NCI-H526 (cell line): Measurements from ENCODE around the gene SFMBT1.

Source experiments
- DNase-seq, 2 experiments: peaks; one replicate each; lab custom pipeline; 2025; lab: John Stamatoyannopoulos, UW

Gene SFMBT1

DNA sequence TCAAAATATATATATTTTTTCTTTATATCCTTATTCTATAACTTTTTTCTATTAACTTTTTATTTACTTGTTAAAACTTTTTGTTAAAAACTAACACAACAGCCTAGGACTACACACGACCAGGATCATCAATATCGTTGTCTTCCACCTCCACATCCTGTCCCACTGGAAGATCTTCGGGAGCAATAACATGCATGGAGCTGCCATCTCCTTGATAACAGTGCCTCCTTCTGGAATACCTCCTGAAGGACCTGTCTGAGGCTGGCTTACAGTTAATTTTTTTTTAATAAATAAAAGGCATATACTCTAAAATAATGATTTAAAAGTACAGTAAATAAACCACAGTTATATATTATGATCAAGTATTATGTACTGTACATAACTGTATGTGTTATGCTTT, 58.9 kb downstream of the SFMBT1 start:
- peak; percentile 6 to 40 for DNase-seq

DNA sequence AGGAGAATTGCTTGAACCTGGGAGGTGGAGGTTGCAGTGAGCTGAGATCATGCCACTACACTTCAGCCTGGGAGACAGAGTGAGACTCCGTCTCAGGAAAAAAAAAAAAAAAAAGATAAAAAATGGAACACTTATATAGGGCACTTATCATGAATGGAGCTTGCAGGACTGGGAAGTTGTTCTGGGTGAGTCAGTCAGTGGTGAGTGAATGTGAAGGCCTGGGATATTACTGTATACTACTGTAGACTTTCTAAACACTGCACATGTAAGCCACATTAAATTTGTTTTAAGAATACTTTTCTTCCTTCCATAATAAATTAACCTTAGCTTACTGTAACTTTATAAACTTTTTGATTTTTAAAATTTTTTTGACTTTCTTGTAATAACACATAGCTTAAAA, 59.8 kb downstream of the SFMBT1 start:
- no peak for DNase-seq

DNA sequence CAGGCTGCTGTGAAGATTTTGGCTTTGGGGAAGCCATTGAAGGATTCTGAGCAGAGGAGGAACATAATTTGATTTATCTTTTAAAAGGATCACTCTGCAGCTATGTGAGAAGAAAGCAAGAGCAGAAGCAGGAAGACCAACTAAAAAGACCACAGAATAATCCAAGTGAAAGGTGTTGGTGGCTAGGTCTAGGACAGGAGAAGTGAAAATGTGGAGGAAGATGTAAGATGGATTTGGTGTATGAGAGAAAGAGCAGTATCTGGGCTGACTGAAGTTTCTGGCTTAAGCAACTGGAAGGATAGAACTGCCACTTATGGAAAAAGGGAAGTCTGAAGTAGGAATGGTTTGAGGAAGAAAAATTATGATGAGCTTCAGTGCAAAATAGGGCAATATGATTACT, 62.0 kb downstream of the SFMBT1 start:
- DNase-seq: no peak

DNA sequence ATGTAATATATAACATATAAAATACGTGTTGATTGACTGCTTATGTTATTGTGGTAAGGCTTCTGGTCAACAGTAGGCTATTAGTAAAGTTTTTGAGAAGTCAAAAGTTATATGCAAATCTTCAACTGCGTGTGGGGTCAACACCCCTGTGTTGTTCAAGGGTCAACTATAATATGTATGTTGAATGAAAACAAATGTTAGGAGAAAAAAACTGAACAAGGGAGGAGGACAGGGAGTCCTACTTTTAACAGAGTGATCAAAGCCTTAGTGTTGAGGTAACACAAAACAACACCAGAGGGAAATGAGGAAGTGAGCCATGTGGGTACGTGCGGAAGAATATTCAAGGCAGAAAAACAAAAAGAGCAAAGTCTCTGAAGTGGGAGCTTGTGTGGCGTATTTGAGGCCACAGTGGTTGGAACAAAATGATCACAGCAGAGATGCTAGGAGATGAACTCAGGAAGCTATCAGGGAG, 62.5 kb downstream of the SFMBT1 start:
- DNase-seq: no peak

DNA sequence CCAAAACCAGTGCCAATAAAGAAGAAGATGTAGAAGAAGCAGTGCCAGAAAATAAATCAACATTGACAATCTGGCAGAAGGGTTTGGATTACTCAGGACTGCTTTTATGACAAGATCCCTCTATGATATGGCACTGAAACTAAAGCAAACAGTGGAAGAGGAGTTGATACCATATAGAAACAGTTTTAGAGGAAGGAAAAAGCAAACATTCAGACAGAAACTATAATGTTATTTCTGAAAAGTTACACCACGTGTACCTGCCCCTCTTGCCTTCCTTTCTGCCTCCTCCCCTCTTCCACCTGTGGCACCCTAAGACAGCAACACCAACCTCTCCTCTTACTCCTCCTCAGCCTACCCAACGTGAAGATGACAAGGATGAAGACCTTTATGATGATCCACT, 63.0 kb downstream of the SFMBT1 start:
- no peak for DNase-seq

DNA sequence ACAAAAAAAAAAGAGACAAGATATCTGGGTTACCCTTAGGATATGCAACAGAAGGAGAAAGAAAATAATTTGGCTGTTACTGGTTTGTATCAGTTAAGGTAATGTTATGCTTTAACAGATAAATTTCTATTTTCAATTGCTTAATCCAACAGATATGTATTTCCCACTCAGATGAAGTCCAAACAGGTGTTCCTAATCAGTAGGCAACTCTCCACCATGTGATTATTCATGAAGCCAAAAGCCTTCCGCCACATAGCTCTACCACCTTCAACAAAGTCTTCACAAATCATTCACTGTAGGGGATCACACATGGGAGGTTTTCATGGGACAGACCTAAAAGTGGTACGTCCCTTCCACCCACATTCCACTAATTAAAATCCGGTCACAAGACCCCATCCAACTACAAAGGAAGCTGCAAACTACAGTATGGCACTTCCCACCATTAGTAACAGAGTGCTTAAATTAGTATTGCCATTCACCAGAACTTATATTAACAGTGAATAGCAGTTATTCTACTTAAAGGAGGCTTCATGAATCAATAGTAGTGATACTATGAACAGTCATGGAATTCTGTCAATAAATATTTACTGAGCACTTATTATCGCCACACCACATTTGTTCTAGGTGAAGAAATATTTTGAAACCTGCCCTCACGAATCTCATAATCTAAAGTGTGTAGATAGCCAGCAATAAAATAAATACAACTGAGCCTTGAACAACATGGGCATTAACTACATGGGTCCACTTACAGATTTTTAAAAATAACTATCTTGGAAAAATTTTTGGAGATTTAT, 66.5 kb downstream of the SFMBT1 start:
- DNase-seq: no peak

DNA sequence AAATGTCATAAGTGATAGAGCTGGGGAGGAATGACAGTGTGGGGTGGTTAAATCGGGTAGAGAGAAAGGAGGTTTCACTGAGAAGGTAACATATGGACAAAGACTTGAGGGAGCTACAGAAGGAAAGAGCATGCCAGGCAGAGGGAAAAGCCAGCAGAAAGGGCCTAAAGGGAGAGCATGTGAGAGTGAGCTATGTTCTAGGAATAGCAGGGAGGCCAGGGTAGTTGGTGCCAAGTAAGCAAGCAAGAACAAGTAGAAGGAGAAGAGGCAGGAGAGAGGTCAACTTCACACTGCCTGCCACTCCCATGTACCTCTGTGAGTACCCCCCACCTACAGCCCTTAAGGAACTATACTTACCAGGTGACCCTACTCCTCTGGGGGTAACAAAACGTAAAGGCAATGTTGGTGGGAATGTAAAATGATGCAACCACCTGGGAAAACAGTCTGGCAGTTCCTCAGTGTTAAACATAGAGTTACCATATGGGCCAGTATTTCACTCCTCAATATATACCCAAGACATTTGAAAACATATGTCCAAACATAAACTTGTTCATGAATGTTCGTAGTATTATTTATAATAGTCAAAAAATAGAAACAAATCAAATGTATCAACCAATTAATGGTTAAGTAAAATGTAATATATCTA, 67.6 kb downstream of the SFMBT1 start:
- DNase-seq: no peak

DNA sequence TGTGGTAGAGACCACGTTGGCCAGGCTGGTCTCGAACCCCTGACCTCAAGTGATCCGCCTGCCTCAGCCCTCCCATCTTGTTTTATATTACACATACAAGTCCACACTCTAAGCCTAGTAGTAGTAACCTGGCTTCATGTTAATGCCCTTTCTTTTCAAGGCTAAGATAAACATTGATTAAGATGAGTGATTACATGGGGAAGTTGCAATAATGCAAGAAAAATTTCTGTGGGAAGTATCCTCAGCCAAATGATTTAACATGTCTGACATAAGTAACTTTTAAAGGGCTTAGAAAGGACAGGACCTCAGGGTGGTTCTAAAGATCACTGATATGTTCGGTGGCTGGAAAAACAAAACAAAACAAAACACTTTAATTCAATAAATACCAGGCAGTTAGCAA, 72.1 kb downstream of the SFMBT1 start:
- DNase-seq: no peak

DNA sequence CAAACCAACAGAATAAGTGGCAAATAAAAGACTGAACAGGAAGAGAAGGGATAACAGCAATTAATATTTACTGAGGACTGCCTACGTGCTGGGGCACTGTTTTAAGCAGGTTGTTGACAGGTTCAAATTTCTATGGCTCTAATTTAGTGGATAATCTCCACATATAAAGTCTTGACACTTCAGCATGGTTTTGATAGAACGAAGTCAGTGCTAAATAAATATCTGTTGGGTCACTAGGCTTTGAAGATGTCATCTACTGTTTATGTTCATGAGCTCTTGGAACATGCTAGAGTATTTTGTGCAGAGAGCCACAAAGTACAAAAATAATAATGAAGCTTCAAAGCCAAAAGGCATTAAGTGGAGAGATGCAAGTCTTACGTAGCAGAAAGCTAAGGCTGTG, 74.0 kb downstream of the SFMBT1 start:
- no peak for DNase-seq

DNA sequence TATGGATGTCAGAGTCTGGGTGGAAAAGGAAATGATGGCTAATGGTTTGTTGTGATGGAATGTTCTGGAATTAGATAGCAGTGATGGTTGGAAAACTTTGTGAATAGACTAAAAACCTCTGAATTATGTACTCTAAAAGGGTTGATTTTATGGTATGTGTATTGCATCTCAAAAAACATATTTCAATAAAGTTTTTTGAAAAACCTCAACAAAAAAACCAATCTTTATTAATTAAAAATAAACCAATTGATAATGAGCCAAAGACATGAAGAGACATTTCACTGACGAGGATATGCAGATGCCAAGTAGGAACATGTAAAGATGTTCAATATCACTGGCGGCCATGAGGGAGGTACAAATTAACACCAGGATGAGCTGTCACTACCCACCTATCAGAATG, 78.5 kb downstream of the SFMBT1 start:
- DNase-seq: no peak

DNA sequence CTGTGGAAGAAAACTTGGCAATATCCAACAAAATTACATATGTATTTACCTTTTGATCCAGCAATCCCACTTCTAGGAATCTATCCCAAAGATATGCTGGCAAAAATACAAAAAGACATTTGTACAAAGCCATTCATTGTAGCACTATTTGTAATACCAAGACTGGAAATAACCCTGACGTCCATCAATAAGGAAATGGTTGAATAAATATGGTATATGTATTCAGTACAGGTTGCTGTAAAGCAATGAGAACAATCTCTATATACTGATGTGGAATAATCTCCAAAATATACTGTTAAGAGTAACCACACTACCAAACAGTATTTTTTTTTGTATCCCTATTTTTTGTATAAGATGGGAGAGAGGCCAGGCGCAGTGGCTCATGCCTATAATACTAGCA, 83.7 kb downstream of the SFMBT1 start:
- no peak for DNase-seq

DNA sequence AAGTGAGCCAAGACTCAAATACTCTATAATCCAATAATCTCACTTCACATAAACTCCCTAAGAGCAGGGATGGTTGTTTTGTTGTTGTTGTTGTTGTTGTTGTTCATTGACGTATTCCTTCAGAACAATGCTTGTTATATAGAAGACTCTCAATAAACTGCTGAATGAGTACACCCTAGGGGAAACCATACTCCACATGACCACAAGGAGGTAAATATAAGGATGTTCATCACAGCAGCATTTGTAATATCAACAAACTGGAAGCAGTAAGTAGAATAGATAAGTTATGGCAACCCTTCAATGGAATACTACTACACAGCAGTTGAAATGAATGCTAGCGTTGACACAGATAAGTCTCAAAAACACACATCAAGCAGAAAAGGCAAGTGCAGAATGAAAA, 86.1 kb downstream of the SFMBT1 start:
- DNase-seq: no peak

DNA sequence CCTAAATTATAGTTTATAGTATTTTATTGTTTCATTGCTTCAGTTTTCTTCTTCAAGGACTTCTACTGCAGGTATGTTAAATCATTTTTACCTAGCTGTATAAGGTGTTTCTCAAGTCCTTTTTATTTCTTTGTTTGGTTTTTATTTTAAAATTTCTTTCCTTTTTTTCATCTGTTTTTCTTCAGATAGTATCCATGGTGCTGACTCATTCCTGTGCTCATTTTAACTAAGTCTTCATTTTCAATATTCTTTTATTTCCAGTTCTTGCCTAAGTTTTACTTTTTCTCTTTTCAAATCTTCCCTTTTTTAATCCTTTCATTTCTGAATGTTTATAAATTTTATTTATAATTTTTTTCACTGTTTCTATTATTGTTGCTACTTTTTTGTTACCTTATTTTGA, 106.3 kb downstream of the SFMBT1 start:
- DNase-seq: no peak

DNA sequence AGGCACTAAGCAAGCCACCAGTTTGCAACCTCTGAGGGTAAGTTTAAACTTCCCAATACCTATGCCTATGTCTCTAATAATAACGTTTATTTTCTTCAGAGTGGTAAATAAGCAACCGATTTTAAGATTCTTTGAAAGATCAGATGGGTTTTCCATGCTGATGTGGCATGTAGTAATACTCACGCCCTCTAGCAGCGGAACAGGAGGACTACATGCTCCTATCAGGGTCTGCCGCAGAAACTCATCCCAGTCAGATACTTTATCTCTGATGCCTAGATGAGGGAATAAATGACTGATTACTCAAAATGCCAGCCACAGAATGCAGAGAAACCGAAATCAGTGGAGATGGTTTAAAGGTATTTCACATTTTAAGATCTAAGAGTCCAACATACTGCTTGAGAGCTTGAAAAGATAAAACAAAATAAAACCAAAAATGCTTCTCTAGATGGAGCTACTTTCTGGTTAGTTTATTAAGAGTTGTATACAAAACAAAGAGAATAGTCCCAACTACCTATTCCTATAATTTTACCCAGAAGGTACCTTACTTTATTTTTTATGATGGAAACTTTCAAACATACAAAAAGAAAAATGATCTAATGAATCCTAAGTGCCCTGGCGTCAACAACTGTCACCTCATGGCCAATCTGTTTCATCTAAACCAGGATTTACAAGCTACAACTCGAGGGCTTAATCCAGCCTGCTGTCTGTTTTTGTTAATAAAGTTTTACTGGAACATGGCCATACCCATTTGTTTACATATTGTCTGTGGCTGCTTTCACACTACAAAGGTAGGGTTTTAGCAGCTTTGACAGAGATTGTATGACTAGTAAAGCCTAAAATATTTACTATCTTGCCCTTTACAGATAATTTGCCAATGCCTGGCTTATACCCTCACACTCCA, 111.0 kb downstream of the SFMBT1 start:
- peak in 1 of 2 experiments; percentile 69 for DNase-seq

DNA sequence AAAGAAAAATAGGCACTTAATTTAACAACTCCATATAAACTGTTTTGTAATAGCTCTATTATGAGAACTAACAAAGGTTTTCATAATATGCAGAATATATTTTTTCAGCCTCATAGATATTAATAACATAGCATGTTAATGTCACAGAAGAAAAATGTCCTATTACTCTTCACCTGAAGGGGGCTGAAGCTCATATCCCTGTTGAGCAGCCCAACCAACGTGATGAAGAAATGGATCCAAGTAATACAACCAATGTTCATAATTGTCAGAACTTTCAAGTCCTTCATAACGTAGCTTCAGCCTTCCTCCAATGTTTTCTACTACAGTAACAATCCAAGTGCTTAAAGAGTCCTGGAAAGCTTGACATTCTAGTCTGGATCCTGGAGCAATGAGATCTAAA, 114.0 kb downstream of the SFMBT1 start:
- no peak for DNase-seq

DNA sequence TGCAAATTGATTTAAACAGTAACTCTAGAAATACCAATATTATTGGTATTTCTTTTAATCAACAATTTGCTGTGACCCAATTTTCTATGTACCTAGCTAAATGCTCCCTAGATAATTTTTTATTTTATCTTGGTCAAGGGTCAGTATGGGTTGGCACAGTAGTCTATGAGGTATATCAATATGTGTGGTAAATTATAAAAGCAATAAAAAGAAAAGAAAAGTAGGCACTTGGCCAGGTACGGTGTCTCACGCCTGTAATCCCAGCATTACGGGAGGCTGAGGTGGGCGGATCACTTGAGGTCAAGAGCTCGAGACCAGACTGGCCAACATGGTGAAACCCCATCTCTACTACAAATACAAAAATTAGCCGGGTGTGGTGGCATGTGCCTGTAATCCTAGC, 114.5 kb downstream of the SFMBT1 start:
- DNase-seq: no peak

DNA sequence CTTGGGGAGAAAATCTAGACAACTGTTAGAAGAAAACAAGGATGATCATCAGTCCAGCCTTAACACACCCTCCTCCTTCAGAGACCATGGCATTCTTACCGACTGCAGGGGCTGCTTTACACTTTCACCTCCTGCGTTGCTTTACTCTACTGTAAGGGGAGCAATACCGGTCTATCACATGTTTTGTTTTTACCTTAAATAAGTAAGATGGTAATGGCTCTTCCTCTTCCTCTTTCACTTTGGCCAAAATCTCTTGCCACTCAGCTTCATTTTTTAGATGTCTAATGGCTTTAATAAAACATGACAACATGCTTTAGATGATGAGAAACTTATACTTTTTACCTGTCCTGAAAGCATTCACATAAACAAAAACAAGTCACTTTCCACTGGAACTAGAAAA, 115.1 kb downstream of the SFMBT1 start:
- no peak for DNase-seq

DNA sequence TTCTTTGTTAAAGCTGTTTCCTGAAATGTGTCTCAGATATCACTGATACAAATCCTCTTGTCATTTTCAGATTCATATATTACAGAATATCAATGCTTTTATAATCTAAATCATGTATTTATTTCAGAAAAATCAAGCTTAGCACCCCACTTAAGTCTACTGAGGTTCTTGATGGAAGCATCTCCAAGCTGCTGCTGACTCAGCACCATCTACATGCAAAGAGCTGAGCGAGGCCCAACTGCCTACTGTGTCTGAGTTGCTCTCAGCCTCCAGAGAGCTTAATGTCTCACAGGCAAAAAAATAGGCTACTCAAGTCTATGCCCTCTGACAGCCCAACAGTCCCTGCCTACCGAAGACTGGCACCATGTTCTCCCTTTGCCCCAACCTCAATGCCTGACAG, 119.3 kb downstream of the SFMBT1 start:
- DNase-seq: no peak

DNA sequence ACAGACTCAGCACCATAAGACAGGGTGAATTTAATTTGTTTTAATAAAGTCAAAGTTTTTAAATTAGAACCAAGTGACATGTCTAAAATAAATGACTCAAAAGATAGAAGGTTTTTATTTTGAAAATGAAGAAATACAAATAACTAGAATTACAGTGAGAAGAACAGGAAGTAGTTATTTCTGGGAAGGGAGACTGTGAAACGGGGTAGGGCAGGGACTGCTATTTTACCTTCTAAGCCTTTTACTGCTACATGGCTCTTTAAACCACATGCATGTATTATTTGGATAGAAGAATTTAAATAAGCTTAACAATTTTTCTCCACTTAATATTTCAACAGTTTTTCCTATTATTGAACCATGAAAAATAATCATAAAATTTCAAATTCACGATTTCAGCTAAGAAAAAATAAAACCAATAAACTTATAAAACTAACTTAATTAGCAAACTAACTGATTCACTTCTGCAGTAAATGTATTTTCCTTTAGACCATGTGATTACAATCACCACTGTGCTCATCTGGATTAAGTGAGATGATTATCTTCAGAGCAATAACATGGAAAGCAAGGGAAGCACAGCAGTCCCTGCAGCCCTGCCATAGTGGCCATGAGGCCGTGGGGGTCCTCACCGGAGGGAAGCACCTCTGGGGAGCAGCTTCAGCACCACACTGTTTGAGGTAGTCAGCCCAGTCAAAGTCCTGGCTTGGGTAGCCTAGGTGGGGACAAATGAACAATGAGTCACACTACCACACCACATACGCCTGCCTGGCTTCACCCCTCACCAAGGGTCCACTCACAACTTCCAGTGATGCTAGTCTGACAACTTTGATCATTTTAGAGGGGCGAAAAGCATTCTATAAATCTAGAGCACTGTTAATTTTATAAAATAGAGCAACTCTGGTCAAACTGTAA, 120.2 kb downstream of the SFMBT1 start:
- DNase-seq: no peak

DNA sequence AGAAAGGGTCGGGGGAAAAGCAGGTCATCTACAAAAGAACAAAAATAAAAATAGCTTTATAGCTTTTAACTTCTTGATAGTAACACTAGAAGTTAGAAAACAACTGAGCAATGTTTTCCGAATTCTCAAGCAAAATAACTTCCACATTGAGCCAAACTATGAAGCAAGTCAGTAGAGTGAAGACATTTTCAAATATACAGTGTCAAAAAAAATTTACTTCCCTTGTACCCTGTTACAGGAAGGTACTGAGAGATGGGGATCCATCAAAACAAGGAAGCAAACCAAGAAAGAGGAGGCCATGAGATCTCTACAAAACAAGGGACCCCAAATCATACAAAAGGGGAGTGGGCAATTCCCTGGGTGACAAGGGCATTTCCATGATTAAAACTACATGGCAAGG, 121.9 kb downstream of the SFMBT1 start:
- no peak for DNase-seq

DNA sequence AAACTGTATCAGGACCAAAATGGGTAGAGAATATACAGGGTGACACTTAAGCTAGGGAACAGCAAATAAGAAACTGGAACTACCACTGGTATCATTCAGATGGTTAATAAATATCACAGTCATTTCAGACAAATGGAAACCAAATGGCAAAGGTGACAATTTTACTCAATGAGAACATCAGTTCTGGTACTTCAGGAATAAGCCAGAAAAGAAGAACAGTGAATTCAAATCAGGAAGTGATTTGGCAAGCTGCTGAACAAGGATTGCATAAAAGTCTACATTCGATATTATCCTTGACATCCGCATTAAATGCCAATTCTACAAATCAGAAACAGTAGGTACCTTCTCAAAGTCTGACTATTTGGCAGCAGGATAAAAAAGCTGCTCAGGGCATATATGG, 125.0 kb downstream of the SFMBT1 start:
- DNase-seq: no peak

DNA sequence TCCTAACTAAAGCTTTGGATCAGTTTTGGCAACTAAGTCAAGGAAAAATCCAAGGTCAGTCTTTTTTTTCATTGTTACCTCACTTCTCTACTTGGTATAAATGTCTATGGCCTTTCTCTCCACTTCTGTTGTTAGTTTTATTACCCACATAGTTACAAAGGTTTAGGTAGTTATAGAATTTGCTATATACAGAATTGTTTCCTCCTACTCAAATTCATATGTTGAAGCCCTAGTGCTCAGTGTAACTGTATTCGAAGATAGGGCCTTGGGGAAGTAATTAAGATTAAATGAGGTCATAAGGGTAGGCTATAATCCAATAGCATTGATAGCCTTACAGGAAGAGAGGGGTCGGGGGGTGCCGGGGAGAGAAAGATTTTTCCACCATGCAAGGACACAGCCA, 128.8 kb downstream of the SFMBT1 start:
- no peak for DNase-seq
